A549 (cell line): ENCODE data around the gene SIAE. TPM values are rescaled to one million over a fixed set of nuclear protein-coding genes. Genes with fewer than 3 reads are reported as not detected.

Source experiments
- ATAC-seq, 2 experiments: fragments of 200-7000 bp in 1 of 2; fragments of >200 bp in 1 of 2; cut with Nextera tagmentation in 1 of 2; cut with Tn5 transposase in 1 of 2; 3 replicates each; pipeline versions ENCODE4 v1.8.0 to v1.9.1; 2018 to 2020; ENCODE audit warnings: mild to moderate bottlenecking in 1 of 2, moderate library complexity in 1 of 2
- CTCF ChIA-PET: fragments of 300-600 bp; sonication (Branson Sonifier 250); formaldehyde crosslinking; extraction: SDS; loops from one replicate; lab custom pipeline; 2021; ENCODE audit warnings: antibody characterized with exemption, inconsistent platforms; lab: Yijun Ruan, JAX
- POLR2A ChIA-PET: fragments of 350-600 bp; formaldehyde crosslinking; extraction: SDS; loops from one replicate; lab custom pipeline; 2021; ENCODE audit warnings: antibody characterized with exemption, inconsistent platforms; lab: Yijun Ruan, JAX
- DNase-seq, 2 experiments: peaks; one replicate each; pipeline versions ENCODE4 v3.0.0 to v3.0.0-alpha.2; 2011 to 2016; ENCODE audit warnings: low read depth in 1 of 2, low spot score in 1 of 2
- FAIRE-seq: peaks from 2 replicates; lab custom pipeline; 2011; peaks lifted over from hg19 to GRCh38; lab: Jason Lieb, UNC
- H3K27ac ChIP-seq, 2 experiments: fragments of >200 bp; sonication (Bioruptor Twin); formaldehyde crosslinking; 3 replicates each; pipeline ENCODE4 v1.5.1; 2016 to 2017
- H3K4me1 ChIP-seq: fragments of >200 bp; sonication (Bioruptor Twin); formaldehyde crosslinking; 3 replicates; pipeline ENCODE4 v1.6.1; 2016
- H3K4me2 ChIP-seq: fragments of >200 bp; sonication (Bioruptor Twin); formaldehyde crosslinking; 3 replicates; pipeline ENCODE4 v1.6.1; 2016
- H3K4me3 ChIP-seq: fragments of >200 bp; sonication (Bioruptor Twin); formaldehyde crosslinking; 3 replicates; pipeline ENCODE4 v1.5.1; 2016
- H3K9me3 ChIP-seq: fragments of >200 bp; sonication (Bioruptor Twin); formaldehyde crosslinking; 3 replicates; pipeline ENCODE4 v1.6.1; 2016
- CBX8 ChIP-seq: fragments of 200-600 bp; sonication (generic); IDR thresholded peaks from 2 replicates; pipeline ENCODE4 v1.6.1; 2016
- CHD2 ChIP-seq: fragments of 150-350 bp; IDR thresholded peaks from 2 replicates; pipeline ENCODE4 v1.6.1; 2014; ENCODE audit warnings: low read length; ENCODE audit not compliant: partially characterized antibody
- HDAC2 ChIP-seq: fragments of 200-600 bp; sonication (generic); IDR thresholded peaks from 2 replicates; pipeline ENCODE4 v1.6.1; 2016
- HOXB5 ChIP-seq: fragments of 250-450 bp; sonication (Bioruptor Pico); IDR thresholded peaks from 2 replicates; pipeline ENCODE4 v1.5.0; 2020; ENCODE audit warnings: mild to moderate bottlenecking, moderate library complexity
- JUNB ChIP-seq: fragments of >200 bp; sonication (Bioruptor Twin); formaldehyde crosslinking; IDR thresholded peaks from 2 replicates; pipeline ENCODE4 v1.6.1; 2016
- KDM1A ChIP-seq: fragments of 200-600 bp; sonication (generic); IDR thresholded peaks from 2 replicates; pipeline ENCODE4 v1.6.1; 2016; ENCODE audit warnings: low read depth, mild to moderate bottlenecking
- KDM5A ChIP-seq: fragments of 200-600 bp; sonication (generic); IDR thresholded peaks from 2 replicates; pipeline ENCODE4 v1.6.1; 2016; ENCODE audit warnings: antibody characterized with exemption, mild to moderate bottlenecking
- MAZ ChIP-seq: fragments of 150-350 bp; IDR thresholded peaks from 2 replicates; pipeline ENCODE4 v1.6.1; 2014; ENCODE audit warnings: antibody characterized with exemption, low read depth, low read length, borderline replicate concordance
- MYC ChIP-seq: IDR thresholded peaks from 2 replicates; pipeline ENCODE4 v1.6.1; 2012; ENCODE audit warnings: mild to moderate bottlenecking, inconsistent platforms, low read length, improper control_type of control experiment, borderline replicate concordance
- NFE2L2 ChIP-seq: fragments of 150-350 bp; conservative IDR thresholded peaks from 2 replicates; pipeline ENCODE4 v1.6.1; 2014; ENCODE audit warnings: low read length
- RAD21 ChIP-seq, 2 experiments: fragments of >200 bp in 1 of 2; sonication (Bioruptor Twin) in 1 of 2; formaldehyde crosslinking in 1 of 2; IDR thresholded peaks in 1 of 2; conservative IDR thresholded peaks in 1 of 2; 2 replicates in 1 of 2; 3 replicates in 1 of 2; pipeline ENCODE4 v1.6.1; 2012 to 2018; ENCODE audit warnings: inconsistent platforms in 1 of 2
- TFCP2L1 ChIP-seq: fragments of 250-450 bp; sonication (Bioruptor Pico); IDR thresholded peaks from 2 replicates; pipeline ENCODE4 v1.5.0; 2021; ENCODE audit warnings: mild to moderate bottlenecking
- ZC3H11A ChIP-seq: fragments of 450-650 bp; IDR thresholded peaks from 2 replicates; pipeline ENCODE4 v1.6.1; 2014; ENCODE audit warnings: antibody characterized with exemption, mild to moderate bottlenecking
- ZFP36 ChIP-seq: fragments of 450-650 bp; IDR thresholded peaks from 2 replicates; pipeline ENCODE4 v1.6.1; 2014; ENCODE audit warnings: borderline replicate concordance; ENCODE audit not compliant: partially characterized antibody
- WGBS: methylation state at CpG from one replicate; pipeline ENCODE4 v1.1.6; 2017; ENCODE audit errors: missing lambda C conversion rate; 5-methylcytosine and 5-hydroxymethylcytosine counted together
- polyA plus RNA-seq, 4 experiments: library from polyadenylated mRNA; depleted of rRNA in 3 of 4; stranded (reverse); fragments of >200 nt; fragmentation: RNase III in 1 of 4; extraction: RNeasy Plus Mini Kit Qiagen cat#74134 plus additional on column Dnase treatment in 1 of 4; gene quantifications; 2 replicates in 3 of 4; 3 replicates in 1 of 4; pipeline ENCODE4 v1.2.3, GENCODE V29; 2011 to 2017
- TF ChIP-seq, protein P1 (sequence below): IDR thresholded peaks from 2 replicates; pipeline ENCODE4 v1.6.1; 2012
- TF ChIP-seq, protein P2 (sequence below): fragments of >200 bp; sonication (Bioruptor Twin); formaldehyde crosslinking; IDR thresholded peaks from 3 replicates; pipeline ENCODE4 v1.5.1; 2016
- TF ChIP-seq, protein P3 (sequence below): fragments of 250-450 bp; sonication (Bioruptor Pico); IDR thresholded peaks from 2 replicates; pipeline ENCODE4 v1.5.0; 2021; ENCODE audit warnings: mild to moderate bottlenecking, moderate library complexity, borderline replicate concordance
- TF ChIP-seq, protein P4 (sequence below): IDR thresholded peaks from 2 replicates; pipeline ENCODE4 v1.6.1; 2012; ENCODE audit warnings: low read depth, borderline replicate concordance
- TF ChIP-seq, protein P5 (sequence below): fragments of >200 bp; sonication (Bioruptor Twin); formaldehyde crosslinking; IDR thresholded peaks from 2 replicates; pipeline ENCODE4 v1.6.1; 2016
- TF ChIP-seq, protein P6 (sequence below): fragments of 150-350 bp; IDR thresholded peaks from 2 replicates; pipeline ENCODE4 v1.6.1; 2014; ENCODE audit warnings: low read depth, mild to moderate bottlenecking, low read length

The SIAE gene
- polyA plus RNA-seq, 2 of the 4 experiments (the other 2 are of a cell fraction) = 10.3 to 23.2 TPM

DNA sequence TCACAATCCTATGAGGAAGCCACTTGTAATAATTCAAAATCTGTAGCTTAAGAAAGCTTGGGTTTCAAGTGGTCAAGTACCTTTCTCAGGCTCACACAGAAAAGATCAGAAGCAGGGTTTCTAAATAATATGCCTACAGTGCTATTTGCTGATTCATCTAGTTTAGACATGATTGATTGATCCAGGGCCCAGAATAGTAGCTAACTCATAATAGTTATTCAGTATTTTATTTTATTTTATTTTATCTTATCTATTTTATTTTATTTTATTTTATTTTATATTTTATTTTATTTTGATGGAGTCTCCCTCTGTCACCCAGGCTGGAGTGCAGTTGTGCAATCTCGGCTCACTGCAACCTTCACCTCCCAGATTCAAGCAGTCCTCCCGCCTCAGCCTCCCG, 78.2 kb downstream of the SIAE start (continued):
- TF ChIP-seq, protein P1, sequence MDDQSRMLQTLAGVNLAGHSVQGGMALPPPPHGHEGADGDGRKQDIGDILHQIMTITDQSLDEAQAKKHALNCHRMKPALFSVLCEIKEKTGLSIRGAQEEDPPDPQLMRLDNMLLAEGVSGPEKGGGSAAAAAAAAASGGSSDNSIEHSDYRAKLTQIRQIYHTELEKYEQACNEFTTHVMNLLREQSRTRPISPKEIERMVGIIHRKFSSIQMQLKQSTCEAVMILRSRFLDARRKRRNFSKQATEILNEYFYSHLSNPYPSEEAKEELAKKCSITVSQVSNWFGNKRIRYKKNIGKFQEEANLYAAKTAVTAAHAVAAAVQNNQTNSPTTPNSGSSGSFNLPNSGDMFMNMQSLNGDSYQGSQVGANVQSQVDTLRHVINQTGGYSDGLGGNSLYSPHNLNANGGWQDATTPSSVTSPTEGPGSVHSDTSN = no peak
- TF ChIP-seq TFCP2L1 = no peak
- no peak for TF ChIP-seq KDM1A
- TF ChIP-seq JUNB = no peak
- TF ChIP-seq RAD21 (conservative IDR thresholded peaks at IDR 0.05 in 1 of 2, IDR thresholded peaks at IDR 0.05 in 1 of 2) = no peak
- no peak for TF ChIP-seq MAZ
- TF ChIP-seq HOXB5 (CRISPR knock-in tag) = no peak

DNA sequence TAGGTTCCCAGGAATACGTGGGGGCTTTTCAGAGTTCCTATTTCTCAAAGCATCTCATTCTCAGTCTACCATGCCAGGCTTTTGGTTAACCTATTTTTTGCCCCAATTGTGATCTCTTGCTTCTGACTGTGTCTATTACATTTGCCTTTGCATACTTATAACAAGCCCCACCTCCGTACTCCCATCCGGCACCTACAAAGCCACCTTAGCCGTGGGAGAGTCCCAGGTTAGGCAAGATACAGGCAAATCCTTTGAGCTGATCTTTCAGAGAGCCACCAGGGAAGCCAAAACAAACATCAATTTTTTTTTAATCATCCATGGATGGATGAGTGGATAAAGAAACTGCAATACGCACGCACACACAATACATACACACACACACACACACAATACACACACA, 80.9 kb downstream of the SIAE start:
- ATAC-seq (no peak), DNase-seq (no peak), FAIRE-seq (no peak)
- Histone ChIP-seq H3K4me3 (no peak overlapping the region), H3K4me1 (no peaks in the 10 kb centered on the region), H3K27ac (no peak overlapping the region), H3K9me3 (no peaks in the 10 kb centered on the region), H3K4me2 (no peak overlapping the region)
- POLR2A ChIA-PET = no interaction called here
- TF ChIP-seq CHD2 (no peak), KDM5A (no peak), MAZ (no peak), NFE2L2 (no peak), HDAC2 (no peak), CBX8 (no peak), HOXB5 (CRISPR knock-in tag) (no peak), JUNB (no peak), MYC (no peak), ZC3H11A (no peak), ZFP36 (no peak)
- TF ChIP-seq, protein P2, sequence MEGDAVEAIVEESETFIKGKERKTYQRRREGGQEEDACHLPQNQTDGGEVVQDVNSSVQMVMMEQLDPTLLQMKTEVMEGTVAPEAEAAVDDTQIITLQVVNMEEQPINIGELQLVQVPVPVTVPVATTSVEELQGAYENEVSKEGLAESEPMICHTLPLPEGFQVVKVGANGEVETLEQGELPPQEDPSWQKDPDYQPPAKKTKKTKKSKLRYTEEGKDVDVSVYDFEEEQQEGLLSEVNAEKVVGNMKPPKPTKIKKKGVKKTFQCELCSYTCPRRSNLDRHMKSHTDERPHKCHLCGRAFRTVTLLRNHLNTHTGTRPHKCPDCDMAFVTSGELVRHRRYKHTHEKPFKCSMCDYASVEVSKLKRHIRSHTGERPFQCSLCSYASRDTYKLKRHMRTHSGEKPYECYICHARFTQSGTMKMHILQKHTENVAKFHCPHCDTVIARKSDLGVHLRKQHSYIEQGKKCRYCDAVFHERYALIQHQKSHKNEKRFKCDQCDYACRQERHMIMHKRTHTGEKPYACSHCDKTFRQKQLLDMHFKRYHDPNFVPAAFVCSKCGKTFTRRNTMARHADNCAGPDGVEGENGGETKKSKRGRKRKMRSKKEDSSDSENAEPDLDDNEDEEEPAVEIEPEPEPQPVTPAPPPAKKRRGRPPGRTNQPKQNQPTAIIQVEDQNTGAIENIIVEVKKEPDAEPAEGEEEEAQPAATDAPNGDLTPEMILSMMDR = no peak
- TF ChIP-seq, protein P3, sequence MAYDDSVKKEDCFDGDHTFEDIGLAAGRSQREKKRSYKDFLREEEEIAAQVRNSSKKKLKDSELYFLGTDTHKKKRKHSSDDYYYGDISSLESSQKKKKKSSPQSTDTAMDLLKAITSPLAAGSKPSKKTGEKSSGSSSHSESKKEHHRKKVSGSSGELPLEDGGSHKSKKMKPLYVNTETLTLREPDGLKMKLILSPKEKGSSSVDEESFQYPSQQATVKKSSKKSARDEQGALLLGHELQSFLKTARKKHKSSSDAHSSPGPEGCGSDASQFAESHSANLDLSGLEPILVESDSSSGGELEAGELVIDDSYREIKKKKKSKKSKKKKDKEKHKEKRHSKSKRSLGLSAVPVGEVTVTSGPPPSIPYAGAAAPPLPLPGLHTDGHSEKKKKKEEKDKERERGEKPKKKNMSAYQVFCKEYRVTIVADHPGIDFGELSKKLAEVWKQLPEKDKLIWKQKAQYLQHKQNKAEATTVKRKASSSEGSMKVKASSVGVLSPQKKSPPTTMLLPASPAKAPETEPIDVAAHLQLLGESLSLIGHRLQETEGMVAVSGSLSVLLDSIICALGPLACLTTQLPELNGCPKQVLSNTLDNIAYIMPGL (CRISPR knock-in tag) = no peak
- TF ChIP-seq, protein P4, sequence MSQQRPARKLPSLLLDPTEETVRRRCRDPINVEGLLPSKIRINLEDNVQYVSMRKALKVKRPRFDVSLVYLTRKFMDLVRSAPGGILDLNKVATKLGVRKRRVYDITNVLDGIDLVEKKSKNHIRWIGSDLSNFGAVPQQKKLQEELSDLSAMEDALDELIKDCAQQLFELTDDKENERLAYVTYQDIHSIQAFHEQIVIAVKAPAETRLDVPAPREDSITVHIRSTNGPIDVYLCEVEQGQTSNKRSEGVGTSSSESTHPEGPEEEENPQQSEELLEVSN = no peak
- TF ChIP-seq, protein P5, sequence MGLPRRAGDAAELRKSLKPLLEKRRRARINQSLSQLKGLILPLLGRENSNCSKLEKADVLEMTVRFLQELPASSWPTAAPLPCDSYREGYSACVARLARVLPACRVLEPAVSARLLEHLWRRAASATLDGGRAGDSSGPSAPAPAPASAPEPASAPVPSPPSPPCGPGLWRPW = no peak
- TF ChIP-seq, protein P6, sequence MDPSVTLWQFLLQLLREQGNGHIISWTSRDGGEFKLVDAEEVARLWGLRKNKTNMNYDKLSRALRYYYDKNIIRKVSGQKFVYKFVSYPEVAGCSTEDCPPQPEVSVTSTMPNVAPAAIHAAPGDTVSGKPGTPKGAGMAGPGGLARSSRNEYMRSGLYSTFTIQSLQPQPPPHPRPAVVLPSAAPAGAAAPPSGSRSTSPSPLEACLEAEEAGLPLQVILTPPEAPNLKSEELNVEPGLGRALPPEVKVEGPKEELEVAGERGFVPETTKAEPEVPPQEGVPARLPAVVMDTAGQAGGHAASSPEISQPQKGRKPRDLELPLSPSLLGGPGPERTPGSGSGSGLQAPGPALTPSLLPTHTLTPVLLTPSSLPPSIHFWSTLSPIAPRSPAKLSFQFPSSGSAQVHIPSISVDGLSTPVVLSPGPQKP = no peak
- WGBS = 1% methylated on average over 6 of the region's 6 CpGs
- CTCF ChIA-PET = no interaction called here
